Neural progenitor cell (in vitro differentiated cells): ENCODE data around the gene KLF6. TPM values are rescaled to one million over a fixed set of nuclear protein-coding genes. Genes with fewer than 3 reads are reported as not detected.
A peak's percentile ranks its signal among the peaks of the same experiment; 100 is the strongest.

Source experiments
- DNase-seq: peaks from one replicate; pipeline ENCODE4 v3.0.0-alpha.2; 2016; ENCODE audit warnings: low spot score
- H2AFZ ChIP-seq: fragments of 200-600 bp; sonication (generic); replicated peaks from 2 replicates; pipeline ENCODE4 v1.6.1; 2016; ENCODE audit warnings: antibody characterized with exemption
- H3F3A ChIP-seq: fragments of 200-600 bp; sonication (generic); 2 replicates; pipeline ENCODE4 v1.6.1; 2016; ENCODE audit warnings: antibody characterized with exemption, low read depth
- H3K27ac ChIP-seq: fragments of 200-600 bp; sonication (generic); 2 replicates; pipeline ENCODE4 v1.5.1; 2016; ENCODE audit warnings: mild to moderate bottlenecking
- H3K27me3 ChIP-seq: fragments of 200-600 bp; sonication (generic); 2 replicates; pipeline ENCODE4 v1.6.1; 2016; ENCODE audit warnings: mild to moderate bottlenecking, moderate library complexity
- H3K36me3 ChIP-seq: fragments of 200-600 bp; sonication (generic); 2 replicates; pipeline ENCODE4 v1.5.1; 2016
- H3K4me1 ChIP-seq: fragments of 200-600 bp; sonication (generic); 2 replicates; pipeline ENCODE4 v1.6.1; 2016; ENCODE audit warnings: mixed run types
- H3K4me2 ChIP-seq: fragments of 200-600 bp; sonication (generic); 2 replicates; pipeline ENCODE4 v1.6.1; 2016
- H3K4me3 ChIP-seq: fragments of 200-600 bp; sonication (generic); 2 replicates; pipeline ENCODE4 v1.5.1; 2016
- H3K79me2 ChIP-seq: fragments of 200-600 bp; sonication (generic); 2 replicates; pipeline ENCODE4 v1.6.1; 2016; ENCODE audit warnings: low read depth
- H3K9ac ChIP-seq: fragments of 200-600 bp; sonication (generic); 2 replicates; pipeline ENCODE4 v1.6.1; 2016
- H3K9me3 ChIP-seq: fragments of 200-600 bp; sonication (generic); 2 replicates; pipeline ENCODE4 v1.5.1; 2016; ENCODE audit warnings: low read depth
- H4K20me1 ChIP-seq: fragments of 200-600 bp; sonication (generic); 2 replicates; pipeline ENCODE4 v1.6.1; 2016; ENCODE audit warnings: low read depth
- H3K27ac Mint-ChIP-seq: 3 replicates; pipeline ENCODE4 v1.8.0; 2021; ENCODE audit warnings: mixed read lengths
- H3K27me3 Mint-ChIP-seq: 2 replicates; pipeline ENCODE4 v1.8.0; 2022; ENCODE audit warnings: low read depth, mild to moderate bottlenecking, inconsistent platforms, moderate library complexity, mixed read lengths; ENCODE audit not compliant: insufficient read depth
- H3K36me3 Mint-ChIP-seq: 3 replicates; pipeline ENCODE4 v1.8.0; 2021; ENCODE audit warnings: mixed read lengths
- H3K4me1 Mint-ChIP-seq: 3 replicates; pipeline ENCODE4 v1.8.0; 2021; ENCODE audit warnings: mixed read lengths
- H3K4me3 Mint-ChIP-seq: 3 replicates; pipeline ENCODE4 v1.8.0; 2021; ENCODE audit warnings: mild to moderate bottlenecking, moderate library complexity, mixed read lengths
- H3K9me3 Mint-ChIP-seq: 3 replicates; pipeline ENCODE4 v1.8.0; 2020; ENCODE audit warnings: mixed read lengths
- EZH2 ChIP-seq: fragments of 200-600 bp; sonication (generic); IDR thresholded peaks from 2 replicates; pipeline ENCODE4 v1.6.1; 2017; ENCODE audit warnings: antibody characterized with exemption, mild to moderate bottlenecking, moderate library complexity
- EZH2phosphoT487 ChIP-seq: fragments of 200-600 bp; sonication (generic); IDR thresholded peaks from 2 replicates; pipeline ENCODE4 v1.6.1; 2017; ENCODE audit warnings: antibody characterized with exemption
- total RNA-seq: library from RNA; depleted of rRNA; stranded (reverse); fragments of >200 nt; gene quantifications from 2 replicates; pipeline ENCODE4 v1.2.3, GENCODE V29; 2015; ENCODE audit warnings: low replicate concordance
- TF ChIP-seq, protein P1 (sequence below): fragments of 200-600 bp; sonication (generic); IDR thresholded peaks from 2 replicates; pipeline ENCODE4 v1.5.1; 2017; ENCODE audit warnings: antibody characterized with exemption, mild to moderate bottlenecking

KLF6 gene
- total RNA-seq, 1 donor from 2014 or later: 11.9 TPM

DNA sequence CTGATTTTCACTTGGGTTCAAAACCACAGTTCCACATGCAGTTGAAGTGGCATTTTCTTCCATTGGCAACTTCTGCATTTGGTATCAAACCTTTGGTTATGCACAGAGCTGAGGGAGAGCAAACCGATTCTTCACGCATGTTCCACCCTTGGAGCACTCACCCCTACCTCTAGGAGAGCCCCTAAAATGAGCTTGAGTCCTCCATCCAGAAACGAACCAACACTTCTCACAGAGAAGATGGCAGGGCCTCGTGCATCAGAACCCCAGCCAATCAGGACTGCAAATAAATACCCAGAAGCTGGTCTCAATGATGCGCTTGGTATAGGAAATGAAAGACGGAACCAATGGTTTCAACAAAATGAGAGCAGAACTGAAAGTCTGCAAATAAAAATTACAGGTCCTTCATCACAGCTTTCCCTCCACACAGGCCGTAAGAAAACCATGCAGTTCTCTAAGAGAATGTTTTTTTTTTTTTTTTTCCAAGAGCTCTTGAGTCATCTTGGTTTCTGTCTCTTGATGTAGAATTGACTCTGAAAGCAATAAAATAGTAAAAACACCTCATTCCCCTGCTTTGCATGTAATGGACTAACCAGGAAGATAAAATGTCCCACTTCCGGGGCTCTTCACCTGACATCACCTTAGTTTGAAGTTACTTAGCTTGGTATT is 23.9 kb downstream of the KLF6 start:
- H3K9ac ChIP-seq: no peak overlapping the region
- H3K9me3 Mint-ChIP-seq: no peaks in the 10 kb centered on the region
- DNase-seq: no peak
- H4K20me1 ChIP-seq: no peaks in the 10 kb centered on the region
- no peaks in the 10 kb centered on the region for H3K36me3 ChIP-seq
- H3K4me1 ChIP-seq: peaks cover 10% of the 10 kb centered on the region
- H3K27ac Mint-ChIP-seq: no peak overlapping the region
- H3K27me3 Mint-ChIP-seq: peaks cover 2% of the 10 kb centered on the region
- peaks cover 11% of the 10 kb centered on the region for H3F3A ChIP-seq
- no peak for TF ChIP-seq EZH2phosphoT487
- TF ChIP-seq, protein P1, sequence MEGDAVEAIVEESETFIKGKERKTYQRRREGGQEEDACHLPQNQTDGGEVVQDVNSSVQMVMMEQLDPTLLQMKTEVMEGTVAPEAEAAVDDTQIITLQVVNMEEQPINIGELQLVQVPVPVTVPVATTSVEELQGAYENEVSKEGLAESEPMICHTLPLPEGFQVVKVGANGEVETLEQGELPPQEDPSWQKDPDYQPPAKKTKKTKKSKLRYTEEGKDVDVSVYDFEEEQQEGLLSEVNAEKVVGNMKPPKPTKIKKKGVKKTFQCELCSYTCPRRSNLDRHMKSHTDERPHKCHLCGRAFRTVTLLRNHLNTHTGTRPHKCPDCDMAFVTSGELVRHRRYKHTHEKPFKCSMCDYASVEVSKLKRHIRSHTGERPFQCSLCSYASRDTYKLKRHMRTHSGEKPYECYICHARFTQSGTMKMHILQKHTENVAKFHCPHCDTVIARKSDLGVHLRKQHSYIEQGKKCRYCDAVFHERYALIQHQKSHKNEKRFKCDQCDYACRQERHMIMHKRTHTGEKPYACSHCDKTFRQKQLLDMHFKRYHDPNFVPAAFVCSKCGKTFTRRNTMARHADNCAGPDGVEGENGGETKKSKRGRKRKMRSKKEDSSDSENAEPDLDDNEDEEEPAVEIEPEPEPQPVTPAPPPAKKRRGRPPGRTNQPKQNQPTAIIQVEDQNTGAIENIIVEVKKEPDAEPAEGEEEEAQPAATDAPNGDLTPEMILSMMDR: no peak
- TF ChIP-seq EZH2: no peak
- no peaks in the 10 kb centered on the region for H3K79me2 ChIP-seq
- H3K4me1 Mint-ChIP-seq: peaks cover 15% of the 10 kb centered on the region
- H3K4me2 ChIP-seq: peak overlapping the region; percentile 16
- H3K27me3 ChIP-seq: peaks cover 59% of the 10 kb centered on the region
- no peaks in the 10 kb centered on the region for H3K36me3 Mint-ChIP-seq
- H3K9me3 ChIP-seq: no peaks in the 10 kb centered on the region
- H3K27ac ChIP-seq: no peak overlapping the region
- H3K4me3 Mint-ChIP-seq: no peak overlapping the region
- H3K4me3 ChIP-seq: no peak overlapping the region
- H2AFZ ChIP-seq: no peak overlapping the region

DNA sequence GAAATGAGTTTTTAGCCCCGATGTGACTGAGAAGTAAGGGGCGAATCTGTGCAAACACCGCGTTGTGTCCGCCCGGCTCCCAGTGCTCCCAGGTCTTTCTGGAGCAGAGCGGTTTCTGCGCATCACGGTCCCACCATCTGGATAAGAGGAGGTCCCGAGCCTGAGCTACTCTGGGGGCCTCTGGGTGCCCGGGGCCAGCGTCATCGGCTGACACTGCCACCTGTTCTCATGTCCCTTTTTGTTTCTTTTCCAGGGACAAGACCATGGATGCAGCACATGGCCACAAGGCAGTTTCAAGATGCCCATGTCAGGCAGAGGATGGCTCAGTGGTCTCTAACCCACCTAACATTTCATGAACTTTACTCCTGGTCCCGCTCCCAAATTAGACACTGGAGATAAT is 24.9 kb downstream of the KLF6 start:
- Histone ChIP-seq H3K4me2 (no peak overlapping the region), H2AFZ (no peak overlapping the region), H3K9ac (no peak overlapping the region), H3K4me3 (no peak overlapping the region), H3K36me3 (no peaks in the 10 kb centered on the region), H3F3A (peaks cover 11% of the 10 kb centered on the region), H3K27ac (no peak overlapping the region), H3K27me3 (peaks cover 55% of the 10 kb centered on the region), H3K79me2 (no peaks in the 10 kb centered on the region), H4K20me1 (no peaks in the 10 kb centered on the region), H3K4me1 (peaks cover 10% of the 10 kb centered on the region), H3K9me3 (no peaks in the 10 kb centered on the region)
- H3K36me3 Mint-ChIP-seq: no peaks in the 10 kb centered on the region
- H3K4me3 Mint-ChIP-seq: no peak overlapping the region
- TF ChIP-seq EZH2 (no peak), EZH2phosphoT487 (no peak)
- TF ChIP-seq, protein P1: no peak
- H3K4me1 Mint-ChIP-seq: peaks cover 16% of the 10 kb centered on the region
- no peak overlapping the region for H3K27ac Mint-ChIP-seq
- DNase-seq: no peak
- H3K27me3 Mint-ChIP-seq: peaks cover 2% of the 10 kb centered on the region
- H3K9me3 Mint-ChIP-seq: no peaks in the 10 kb centered on the region

DNA sequence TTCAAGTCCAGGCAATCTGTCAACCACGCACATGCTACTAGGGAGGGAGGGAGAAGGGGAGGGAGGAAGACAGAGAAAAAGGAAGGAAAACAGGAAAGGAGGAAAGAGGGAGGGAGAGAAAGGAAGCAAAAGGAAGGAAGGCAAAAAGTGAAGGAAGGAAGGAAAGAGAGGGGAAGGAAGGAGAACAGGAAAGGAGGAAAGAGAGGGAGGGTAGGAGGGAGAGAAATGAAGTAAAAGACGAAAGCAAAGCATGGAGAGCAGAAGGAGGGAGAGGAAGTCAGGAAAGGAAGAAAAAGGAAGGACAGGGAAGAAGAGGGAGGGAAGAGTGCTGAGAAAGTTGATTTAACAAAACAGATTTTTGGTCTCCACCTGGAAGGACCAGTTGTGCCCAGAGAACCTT is 25.6 kb downstream of the KLF6 start:
- Mint-ChIP-seq H3K9me3 (no peaks in the 10 kb centered on the region), H3K4me1 (peaks cover 18% of the 10 kb centered on the region), H3K4me3 (no peak overlapping the region), H3K27me3 (peaks cover 2% of the 10 kb centered on the region), H3K36me3 (no peaks in the 10 kb centered on the region), H3K27ac (no peak overlapping the region)
- Histone ChIP-seq H3K9ac (no peak overlapping the region), H2AFZ (no peak overlapping the region), H3K4me2 (no peak overlapping the region), H3K27me3 (peaks cover 48% of the 10 kb centered on the region), H3K27ac (no peak overlapping the region), H4K20me1 (no peaks in the 10 kb centered on the region), H3K36me3 (no peaks in the 10 kb centered on the region), H3K79me2 (no peaks in the 10 kb centered on the region), H3K4me1 (peaks cover 10% of the 10 kb centered on the region), H3K4me3 (no peak overlapping the region), H3F3A (peaks cover 11% of the 10 kb centered on the region), H3K9me3 (no peaks in the 10 kb centered on the region)
- TF ChIP-seq EZH2: no peak
- TF ChIP-seq EZH2phosphoT487: no peak
- TF ChIP-seq, protein P1: no peak
- no peak for DNase-seq
